Measurements from ENCODE around the gene WDR35. TPM values are rescaled to one million over a fixed set of nuclear protein-coding genes. Genes with fewer than 3 reads are reported as not detected.

WDR35 gene
- total and polyA plus RNA-seq, 10 of the 15 experiments (the other 5 are each of a cell fraction or from before 2014, with no cell fraction given), result 3.0 to 9.3 (median 6.3) TPM

DNA sequence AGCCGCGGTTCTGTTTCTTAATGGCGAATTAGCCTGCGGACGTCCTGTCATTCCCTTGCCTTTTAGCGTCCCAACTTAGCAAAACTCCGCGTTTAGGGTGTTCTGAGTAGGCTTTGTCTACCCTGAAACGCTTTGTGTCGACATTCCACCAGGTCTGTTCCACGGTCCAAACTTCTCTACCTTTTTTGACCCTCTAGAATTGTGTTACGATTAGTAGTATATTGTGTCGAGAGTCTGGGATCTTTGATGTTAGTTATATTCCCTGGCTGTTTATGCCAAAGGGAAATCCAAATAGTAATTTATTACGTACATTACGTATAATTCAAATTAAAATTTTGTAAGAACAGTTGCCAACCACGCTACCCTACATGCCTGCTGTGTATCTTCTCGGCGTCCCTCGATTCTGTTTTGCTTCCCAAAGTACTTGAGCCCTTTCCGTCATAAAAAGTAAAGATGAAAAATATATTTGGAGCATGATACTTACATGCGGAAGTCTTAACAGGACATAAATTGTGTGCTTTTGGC lies 87.6 kb downstream of the WDR35 start:
- H2AFZ ChIP-seq (ENCODE audit: control insufficient read depth, low read depth, low read length), result peak overlapping the region; percentile 100
- under 1% methylated on average over 20 of the region's 21 CpGs for WGBS (ENCODE audit: insufficient coverage, insufficient replicate concordance, low lambda C conversion rate, missing lambda C conversion rate)
- H3K9ac ChIP-seq (ENCODE audit: control insufficient read depth, insufficient read depth, low read length), result peak overlapping the region; percentile 98
- POLR2A ChIA-PET, result interaction anchor here (0.6 kb wide), 1 partner anchor 71 kb away, joined by 3 read pairs; no protein-coding TSS in a partner anchor
- H3K27ac ChIP-seq (ENCODE audit: control insufficient read depth, insufficient read depth), result peak overlapping the region; percentile 99
- H3K36me3 ChIP-seq (ENCODE audit: control insufficient read depth in 2 of 2, insufficient read depth in 2 of 2, low read length in 1 of 2), result no peaks in the 10 kb centered on the region
- in situ Hi-C loops (cut with MboI) (no loop called here), intact Hi-C loops (cut with micrococcal nuclease; ENCODE audit: unreplicated experiment) (loop anchor here (5.0 kb wide), 1 partner anchor 150 kb away; the partner anchor contains the start of gene LAPTM4A)
- no peaks in the 10 kb centered on the region for H3K27me3 ChIP-seq (replicated peaks in 1 of 2; ENCODE audit: control insufficient read depth in 2 of 2, insufficient read depth in 2 of 2, low read length in 1 of 2)
- ATAC-seq, result peak; percentile 0; the same call in 1 of the 3 replicates
- no peak for FAIRE-seq
- SMC1A ChIA-PET (ENCODE audit: uncharacterized antibody, unreplicated experiment), result interaction anchor here (2.1 kb wide), 1 partner anchor 31 kb away, joined by 8 read pairs; no protein-coding TSS in a partner anchor
- peaks cover 8% of the 10 kb centered on the region for H3K4me1 ChIP-seq (ENCODE audit: control insufficient read depth, insufficient read depth, low read length)
- no peaks in the 10 kb centered on the region; the same call in 2 of the 3 replicates for H3K9me3 ChIP-seq (replicated peaks; ENCODE audit: control insufficient read depth, insufficient read depth, low read length)
- DNase-seq (ENCODE audit: low read depth, low spot score), result no peak
- RAD21 ChIA-PET (ENCODE audit: unreplicated experiment), result interaction anchor here (0.7 to 1.0 kb wide), 3 partner anchors 16 to 87 kb away, joined by 3 read pairs; partner anchors contain the start of gene WDR35
- H3K4me2 ChIP-seq (ENCODE audit: control insufficient read depth, insufficient read depth), result peak overlapping the region; percentile 65
- H3K79me2 ChIP-seq (ENCODE audit: control insufficient read depth, insufficient read depth, low read length), result peaks cover 52% of the 10 kb centered on the region
- CTCF ChIA-PET, result no interaction called here
- no peaks in the 10 kb centered on the region for H4K20me1 ChIP-seq (ENCODE audit: control insufficient read depth, insufficient read depth)
- TSS peak; percentile 97 for BruUV-seq (replicated peaks)
- peak overlapping the region; percentile 85 for H3K4me3 ChIP-seq
- TF ChIP-seq, protein P1, sequence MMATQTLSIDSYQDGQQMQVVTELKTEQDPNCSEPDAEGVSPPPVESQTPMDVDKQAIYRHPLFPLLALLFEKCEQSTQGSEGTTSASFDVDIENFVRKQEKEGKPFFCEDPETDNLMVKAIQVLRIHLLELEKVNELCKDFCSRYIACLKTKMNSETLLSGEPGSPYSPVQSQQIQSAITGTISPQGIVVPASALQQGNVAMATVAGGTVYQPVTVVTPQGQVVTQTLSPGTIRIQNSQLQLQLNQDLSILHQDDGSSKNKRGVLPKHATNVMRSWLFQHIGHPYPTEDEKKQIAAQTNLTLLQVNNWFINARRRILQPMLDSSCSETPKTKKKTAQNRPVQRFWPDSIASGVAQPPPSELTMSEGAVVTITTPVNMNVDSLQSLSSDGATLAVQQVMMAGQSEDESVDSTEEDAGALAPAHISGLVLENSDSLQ (IDR thresholded peaks at IDR 0.05), result no peak
- TF ChIP-seq, protein P2, sequence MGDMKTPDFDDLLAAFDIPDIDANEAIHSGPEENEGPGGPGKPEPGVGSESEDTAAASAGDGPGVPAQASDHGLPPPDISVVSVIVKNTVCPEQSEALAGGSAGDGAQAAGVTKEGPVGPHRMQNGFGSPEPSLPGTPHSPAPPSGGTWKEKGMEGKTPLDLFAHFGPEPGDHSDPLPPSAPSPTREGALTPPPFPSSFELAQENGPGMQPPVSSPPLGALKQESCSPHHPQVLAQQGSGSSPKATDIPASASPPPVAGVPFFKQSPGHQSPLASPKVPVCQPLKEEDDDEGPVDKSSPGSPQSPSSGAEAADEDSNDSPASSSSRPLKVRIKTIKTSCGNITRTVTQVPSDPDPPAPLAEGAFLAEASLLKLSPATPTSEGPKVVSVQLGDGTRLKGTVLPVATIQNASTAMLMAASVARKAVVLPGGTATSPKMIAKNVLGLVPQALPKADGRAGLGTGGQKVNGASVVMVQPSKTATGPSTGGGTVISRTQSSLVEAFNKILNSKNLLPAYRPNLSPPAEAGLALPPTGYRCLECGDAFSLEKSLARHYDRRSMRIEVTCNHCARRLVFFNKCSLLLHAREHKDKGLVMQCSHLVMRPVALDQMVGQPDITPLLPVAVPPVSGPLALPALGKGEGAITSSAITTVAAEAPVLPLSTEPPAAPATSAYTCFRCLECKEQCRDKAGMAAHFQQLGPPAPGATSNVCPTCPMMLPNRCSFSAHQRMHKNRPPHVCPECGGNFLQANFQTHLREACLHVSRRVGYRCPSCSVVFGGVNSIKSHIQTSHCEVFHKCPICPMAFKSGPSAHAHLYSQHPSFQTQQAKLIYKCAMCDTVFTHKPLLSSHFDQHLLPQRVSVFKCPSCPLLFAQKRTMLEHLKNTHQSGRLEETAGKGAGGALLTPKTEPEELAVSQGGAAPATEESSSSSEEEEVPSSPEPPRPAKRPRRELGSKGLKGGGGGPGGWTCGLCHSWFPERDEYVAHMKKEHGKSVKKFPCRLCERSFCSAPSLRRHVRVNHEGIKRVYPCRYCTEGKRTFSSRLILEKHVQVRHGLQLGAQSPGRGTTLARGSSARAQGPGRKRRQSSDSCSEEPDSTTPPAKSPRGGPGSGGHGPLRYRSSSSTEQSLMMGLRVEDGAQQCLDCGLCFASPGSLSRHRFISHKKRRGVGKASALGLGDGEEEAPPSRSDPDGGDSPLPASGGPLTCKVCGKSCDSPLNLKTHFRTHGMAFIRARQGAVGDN (IDR thresholded peaks at IDR 0.05), result no peak
- no peak for TF ChIP-seq PAX5 (IDR thresholded peaks at IDR 0.05; ENCODE audit: borderline replicate concordance, low read depth, low read length)
- TF ChIP-seq IKZF2 (IDR thresholded peaks at IDR 0.05), result no peak
- peak; percentile 73; the same call in 1 of the 2 replicates for TF ChIP-seq ASH2L (IDR thresholded peaks at IDR 0.05; ENCODE audit: borderline replicate concordance, low read depth)
- no peak for TF ChIP-seq NFYA (IDR thresholded peaks at IDR 0.05; ENCODE audit: borderline replicate concordance, low read depth, low read length)
- TF ChIP-seq, protein P3, sequence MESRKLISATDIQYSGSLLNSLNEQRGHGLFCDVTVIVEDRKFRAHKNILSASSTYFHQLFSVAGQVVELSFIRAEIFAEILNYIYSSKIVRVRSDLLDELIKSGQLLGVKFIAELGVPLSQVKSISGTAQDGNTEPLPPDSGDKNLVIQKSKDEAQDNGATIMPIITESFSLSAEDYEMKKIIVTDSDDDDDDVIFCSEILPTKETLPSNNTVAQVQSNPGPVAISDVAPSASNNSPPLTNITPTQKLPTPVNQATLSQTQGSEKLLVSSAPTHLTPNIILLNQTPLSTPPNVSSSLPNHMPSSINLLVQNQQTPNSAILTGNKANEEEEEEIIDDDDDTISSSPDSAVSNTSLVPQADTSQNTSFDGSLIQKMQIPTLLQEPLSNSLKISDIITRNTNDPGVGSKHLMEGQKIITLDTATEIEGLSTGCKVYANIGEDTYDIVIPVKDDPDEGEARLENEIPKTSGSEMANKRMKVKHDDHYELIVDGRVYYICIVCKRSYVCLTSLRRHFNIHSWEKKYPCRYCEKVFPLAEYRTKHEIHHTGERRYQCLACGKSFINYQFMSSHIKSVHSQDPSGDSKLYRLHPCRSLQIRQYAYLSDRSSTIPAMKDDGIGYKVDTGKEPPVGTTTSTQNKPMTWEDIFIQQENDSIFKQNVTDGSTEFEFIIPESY (IDR thresholded peaks at IDR 0.05), result no peak
- TF ChIP-seq, protein P4, sequence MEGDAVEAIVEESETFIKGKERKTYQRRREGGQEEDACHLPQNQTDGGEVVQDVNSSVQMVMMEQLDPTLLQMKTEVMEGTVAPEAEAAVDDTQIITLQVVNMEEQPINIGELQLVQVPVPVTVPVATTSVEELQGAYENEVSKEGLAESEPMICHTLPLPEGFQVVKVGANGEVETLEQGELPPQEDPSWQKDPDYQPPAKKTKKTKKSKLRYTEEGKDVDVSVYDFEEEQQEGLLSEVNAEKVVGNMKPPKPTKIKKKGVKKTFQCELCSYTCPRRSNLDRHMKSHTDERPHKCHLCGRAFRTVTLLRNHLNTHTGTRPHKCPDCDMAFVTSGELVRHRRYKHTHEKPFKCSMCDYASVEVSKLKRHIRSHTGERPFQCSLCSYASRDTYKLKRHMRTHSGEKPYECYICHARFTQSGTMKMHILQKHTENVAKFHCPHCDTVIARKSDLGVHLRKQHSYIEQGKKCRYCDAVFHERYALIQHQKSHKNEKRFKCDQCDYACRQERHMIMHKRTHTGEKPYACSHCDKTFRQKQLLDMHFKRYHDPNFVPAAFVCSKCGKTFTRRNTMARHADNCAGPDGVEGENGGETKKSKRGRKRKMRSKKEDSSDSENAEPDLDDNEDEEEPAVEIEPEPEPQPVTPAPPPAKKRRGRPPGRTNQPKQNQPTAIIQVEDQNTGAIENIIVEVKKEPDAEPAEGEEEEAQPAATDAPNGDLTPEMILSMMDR (IDR thresholded peaks at IDR 0.05 in 2 of 3, conservative IDR thresholded peaks at IDR 0.05 in 1 of 3; ENCODE audit: control insufficient read depth in 2 of 3, extremely low read depth in 1 of 3, insufficient read depth in 1 of 3, low read depth in 3 of 3, low read length in 3 of 3), result no peak
- TF ChIP-seq, protein P5, sequence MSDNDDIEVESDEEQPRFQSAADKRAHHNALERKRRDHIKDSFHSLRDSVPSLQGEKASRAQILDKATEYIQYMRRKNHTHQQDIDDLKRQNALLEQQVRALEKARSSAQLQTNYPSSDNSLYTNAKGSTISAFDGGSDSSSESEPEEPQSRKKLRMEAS (IDR thresholded peaks at IDR 0.05; ENCODE audit: low read depth, low read length), result no peak
- TF ChIP-seq POLR2AphosphoS5 (IDR thresholded peaks at IDR 0.05; ENCODE audit: low read length), result no peak
- TF ChIP-seq ZNF274 (IDR thresholded peaks at IDR 0.05; ENCODE audit: insufficient read depth, insufficient read length), result no peak
- TF ChIP-seq NRF1 (conservative IDR thresholded peaks at IDR 0.05; ENCODE audit: low read depth, low read length), result no peak
- TF ChIP-seq CREB1 (IDR thresholded peaks at IDR 0.05; ENCODE audit: low read depth), result peak; percentile 3; the same call in 1 of the 2 replicates
- no peak for TF ChIP-seq STAT1 (conservative IDR thresholded peaks at IDR 0.05)
- no peak for TF ChIP-seq YBX1 (IDR thresholded peaks at IDR 0.05)

Data from GM12878 (cell line).